ENCODE results near the gene CDC37L1.
"Not testable (repeated sequence)": the region's sequence is repeated elsewhere in the genome, so short reads cannot be mapped to it uniquely, and the experiment has no call there.

CDC37L1 gene

GRCh38 chr9:4743131-4743875, 63.9 kb downstream of the CDC37L1 start:
- H3K4me3 ChIP-seq (ENCODE audit: low read depth, low read length): no peak overlapping the region
- no peak for DNase-seq (ENCODE audit: low read depth)
- no peak for TF ChIP-seq CTCF (IDR thresholded peaks at IDR 0.05; ENCODE audit: insufficient read depth, low read depth, low read length, missing control alignments)

GRCh38 chr9:4746278-4747030, 67.1 kb downstream of the CDC37L1 start:
- TF ChIP-seq CTCF (IDR thresholded peaks at IDR 0.05; ENCODE audit: insufficient read depth, low read depth, low read length, missing control alignments): no peak
- no peak for DNase-seq (ENCODE audit: low read depth)
- no peak overlapping the region for H3K4me3 ChIP-seq (ENCODE audit: low read depth, low read length)

GRCh38 chr9:4748612-4749011, 69.2 kb downstream of the CDC37L1 start:
- no peak overlapping the region for H3K4me3 ChIP-seq (ENCODE audit: low read depth, low read length)
- TF ChIP-seq CTCF (IDR thresholded peaks at IDR 0.05; ENCODE audit: insufficient read depth, low read depth, low read length, missing control alignments): no peak
- no peak for DNase-seq (ENCODE audit: low read depth)

GRCh38 chr9:4750023-4750673, 70.8 kb downstream of the CDC37L1 start:
- no peak overlapping the region for H3K4me3 ChIP-seq (ENCODE audit: low read depth, low read length)
- peak; percentile 53 for TF ChIP-seq CTCF (IDR thresholded peaks at IDR 0.05; ENCODE audit: insufficient read depth, low read depth, low read length, missing control alignments)
- peak; percentile 58 for DNase-seq (ENCODE audit: low read depth)

GRCh38 chr9:4754530-4754929, 75.2 kb downstream of the CDC37L1 start:
- H3K4me3 ChIP-seq (ENCODE audit: low read depth, low read length); DNase-seq (ENCODE audit: low read depth): not testable (repeated sequence)

- TF ChIP-seq CTCF (IDR thresholded peaks at IDR 0.05; ENCODE audit: insufficient read depth, low read depth, low read length, missing control alignments): no peak
- no peak overlapping the region for H3K4me3 ChIP-seq (ENCODE audit: low read depth, low read length)
- DNase-seq (ENCODE audit: low read depth): peak; percentile 26
Observed at GRCh38 chr9:4755026-4755609, 75.7 kb downstream of the CDC37L1 start.

DNA sequence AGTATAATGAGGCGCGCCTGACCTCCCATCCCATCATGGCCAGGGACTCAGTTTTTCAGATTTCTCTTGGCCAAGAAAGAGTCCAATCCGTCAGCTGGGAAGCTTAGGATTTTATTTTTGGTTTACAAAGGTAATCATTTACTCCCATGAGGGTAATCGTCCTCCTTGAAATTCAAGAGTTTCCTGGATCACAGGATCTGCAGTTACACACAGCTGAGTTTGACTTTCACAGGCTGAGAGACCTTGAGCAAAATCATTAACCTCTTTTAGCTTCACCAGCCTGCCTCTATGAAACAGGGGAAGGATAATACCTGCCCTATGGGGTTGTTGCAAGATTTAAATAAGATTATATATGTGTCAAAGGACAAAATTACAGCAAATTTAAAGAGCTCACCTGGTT, 77.1 kb downstream of the CDC37L1 start:
- DNase-seq (ENCODE audit: low read depth): no peak
- no peak for TF ChIP-seq CTCF (IDR thresholded peaks at IDR 0.05; ENCODE audit: insufficient read depth, low read depth, low read length, missing control alignments)
- H3K4me3 ChIP-seq (ENCODE audit: low read depth, low read length): no peak overlapping the region
